NAMALWA (cell line): ENCODE results near the gene CTPS2.
A peak's percentile ranks its signal among the peaks of the same experiment; 100 is the strongest.

Source experiments
- DNase-seq: peaks from one replicate; pipeline ENCODE4 v3.0.0-alpha.2; 2015; ENCODE audit warnings: low spot score

The CTPS2 gene

GRCh38 chrX:16711893-16712547 is 449 bp downstream of the CTPS2 start:
- DNase-seq = peak; percentile 11

- peak; percentile 21 for DNase-seq
Observed at GRCh38 chrX:16711219-16711811, 1.2 kb downstream of the CTPS2 start.

GRCh38 chrX:16708016-16708415 is 4.5 kb downstream of the CTPS2 start:
- DNase-seq = no peak

GRCh38 chrX:16705370-16705769 is 7.1 kb downstream of the CTPS2 start:
- peak; percentile 66 for DNase-seq

- no peak for DNase-seq
Observed at GRCh38 chrX:16702700-16703599, 9.5 kb downstream of the CTPS2 start.

GRCh38 chrX:16700734-16701133 is 11.7 kb downstream of the CTPS2 start:
- no peak for DNase-seq

GRCh38 chrX:16699389-16699788 is 13.1 kb downstream of the CTPS2 start:
- DNase-seq = no peak

- DNase-seq = no peak
Observed at GRCh38 chrX:16696956-16697355, 15.5 kb downstream of the CTPS2 start.

- DNase-seq = peak; percentile 70
Observed at GRCh38 chrX:16695079-16695676, 17.3 kb downstream of the CTPS2 start.

- no peak for DNase-seq
Observed at GRCh38 chrX:16687514-16687913, 25.0 kb downstream of the CTPS2 start.

- DNase-seq = no peak
Observed at GRCh38 chrX:16683007-16683664, 29.3 kb downstream of the CTPS2 start.

- no peak for DNase-seq
Observed at GRCh38 chrX:16678689-16679088, 33.8 kb downstream of the CTPS2 start.

GRCh38 chrX:16671005-16671404 is 41.5 kb downstream of the CTPS2 start:
- peak; percentile 46 for DNase-seq

- no peak for DNase-seq
Observed at GRCh38 chrX:16666541-16666940, 45.9 kb downstream of the CTPS2 start.

- no peak for DNase-seq
Observed at GRCh38 chrX:16665089-16665488, 47.4 kb downstream of the CTPS2 start.

- DNase-seq = no peak
Observed at GRCh38 chrX:16664626-16665025, 47.8 kb downstream of the CTPS2 start.

GRCh38 chrX:16664074-16664473 is 48.4 kb downstream of the CTPS2 start:
- no peak for DNase-seq

- DNase-seq = no peak
Observed at GRCh38 chrX:16662402-16662801, 50.1 kb downstream of the CTPS2 start.

- DNase-seq = no peak
Observed at GRCh38 chrX:16661495-16661894, 51.0 kb downstream of the CTPS2 start.

- DNase-seq = no peak
Observed at GRCh38 chrX:16659321-16659720, 53.1 kb downstream of the CTPS2 start.

GRCh38 chrX:16658284-16658683 is 54.2 kb downstream of the CTPS2 start:
- no peak for DNase-seq

- DNase-seq = no peak
Observed at GRCh38 chrX:16654093-16654492, 58.4 kb downstream of the CTPS2 start.
